Epithelial cell of proximal tubule (primary cell): ENCODE results near the gene FAM76B. TPM values are rescaled to one million over a fixed set of nuclear protein-coding genes. Genes with fewer than 3 reads are reported as not detected.

Source experiments
- DNase-seq: peaks from one replicate; pipeline ENCODE4 v3.0.0-alpha.2; 2011; ENCODE audit warnings: low read depth
- H3K4me3 ChIP-seq: 2 replicates; pipeline ENCODE4 v1.5.1; 2011; ENCODE audit warnings: low read depth, mild to moderate bottlenecking, low read length
- total RNA-seq: library from RNA; depleted of rRNA; stranded (reverse); fragments of >200 nt; gene quantifications from 2 replicates; pipeline ENCODE4 v1.2.3, GENCODE V29; 2015
- TF ChIP-seq, protein P1 (sequence below): conservative IDR thresholded peaks from 2 replicates; pipeline ENCODE4 v1.5.1; 2012; ENCODE audit warnings: low read depth, mild to moderate bottlenecking, low read length

FAM76B gene
- 20.1 and 21.9 TPM in 2 replicates for total RNA-seq

DNA sequence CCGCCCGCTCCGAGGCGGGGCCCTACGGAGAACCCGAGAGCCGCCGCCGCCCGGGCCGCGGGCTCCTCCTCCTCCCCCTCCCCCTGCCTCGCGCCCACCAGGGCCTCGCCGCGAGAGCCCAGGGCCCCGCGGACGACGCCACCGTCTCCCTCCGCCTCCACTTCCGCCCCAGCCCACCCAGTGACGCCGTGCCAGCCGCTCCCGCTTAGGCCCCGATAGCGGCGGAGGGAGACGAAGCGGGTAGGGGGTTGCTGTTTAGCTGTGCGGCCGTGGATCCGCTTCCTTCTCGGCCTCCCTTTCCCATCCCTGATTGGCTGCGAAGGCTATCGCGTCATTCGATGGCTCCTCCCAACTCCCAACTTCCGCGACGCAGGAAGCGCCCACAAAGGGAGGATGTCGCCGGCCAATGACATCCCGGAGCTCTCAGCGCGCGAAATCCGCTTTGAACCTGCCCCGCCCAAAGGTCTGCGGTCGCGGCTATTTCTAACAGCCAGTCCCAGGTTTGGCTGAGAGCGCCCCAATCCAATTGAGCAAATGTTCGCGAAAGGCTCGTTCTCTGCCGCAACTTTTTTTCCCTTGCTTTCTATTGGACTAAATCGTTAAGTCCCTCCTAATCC, at the start of gene FAM76B:
Gene FAM76B (minus strand): TSS at position 277 of the 617 bp plus-strand sequence. CDS start 304 bp downstream, outside the sequence.
- TF ChIP-seq, protein P1, sequence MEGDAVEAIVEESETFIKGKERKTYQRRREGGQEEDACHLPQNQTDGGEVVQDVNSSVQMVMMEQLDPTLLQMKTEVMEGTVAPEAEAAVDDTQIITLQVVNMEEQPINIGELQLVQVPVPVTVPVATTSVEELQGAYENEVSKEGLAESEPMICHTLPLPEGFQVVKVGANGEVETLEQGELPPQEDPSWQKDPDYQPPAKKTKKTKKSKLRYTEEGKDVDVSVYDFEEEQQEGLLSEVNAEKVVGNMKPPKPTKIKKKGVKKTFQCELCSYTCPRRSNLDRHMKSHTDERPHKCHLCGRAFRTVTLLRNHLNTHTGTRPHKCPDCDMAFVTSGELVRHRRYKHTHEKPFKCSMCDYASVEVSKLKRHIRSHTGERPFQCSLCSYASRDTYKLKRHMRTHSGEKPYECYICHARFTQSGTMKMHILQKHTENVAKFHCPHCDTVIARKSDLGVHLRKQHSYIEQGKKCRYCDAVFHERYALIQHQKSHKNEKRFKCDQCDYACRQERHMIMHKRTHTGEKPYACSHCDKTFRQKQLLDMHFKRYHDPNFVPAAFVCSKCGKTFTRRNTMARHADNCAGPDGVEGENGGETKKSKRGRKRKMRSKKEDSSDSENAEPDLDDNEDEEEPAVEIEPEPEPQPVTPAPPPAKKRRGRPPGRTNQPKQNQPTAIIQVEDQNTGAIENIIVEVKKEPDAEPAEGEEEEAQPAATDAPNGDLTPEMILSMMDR = no peak
- DNase-seq = peak; percentile 82

GRCh38 chr11:95835768-95836488, 46.3 kb upstream of the FAM76B start:
- TF ChIP-seq, protein P1 = peak; percentile 97
- no peak overlapping the region for H3K4me3 ChIP-seq
- DNase-seq = peak; percentile 66

More for the DNA sequence above, at the start of gene FAM76B:
- H3K4me3 ChIP-seq = peak within 1 kb of the TSS; percentile 96

DNA sequence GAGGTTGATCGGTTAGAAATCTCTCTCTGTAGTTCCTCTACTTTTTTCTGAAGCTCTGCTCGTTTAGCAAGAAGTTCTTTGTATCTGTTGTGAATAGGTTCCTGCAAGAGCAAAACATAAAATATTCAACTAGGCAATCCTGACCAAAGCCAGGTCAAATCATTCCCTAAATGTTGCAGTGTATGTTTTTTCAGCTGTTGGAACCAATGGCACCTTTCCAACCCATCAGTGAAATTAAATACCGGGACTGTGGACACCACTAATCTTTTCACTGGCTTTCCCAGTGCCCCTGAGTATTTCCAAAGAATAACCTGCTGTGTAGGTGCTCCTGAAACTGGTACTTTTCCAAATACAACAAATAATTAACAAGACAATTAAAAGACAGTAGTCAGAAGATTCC, 45.8 kb upstream of the FAM76B start:
- no peak overlapping the region for H3K4me3 ChIP-seq
- DNase-seq = no peak
- TF ChIP-seq, protein P1 = no peak

- DNase-seq = no peak
- TF ChIP-seq, protein P1 = no peak
- no peak overlapping the region for H3K4me3 ChIP-seq
These were observed 43.8 kb upstream of the FAM76B start for GRCh38 chr11:95833378-95833777.

DNA sequence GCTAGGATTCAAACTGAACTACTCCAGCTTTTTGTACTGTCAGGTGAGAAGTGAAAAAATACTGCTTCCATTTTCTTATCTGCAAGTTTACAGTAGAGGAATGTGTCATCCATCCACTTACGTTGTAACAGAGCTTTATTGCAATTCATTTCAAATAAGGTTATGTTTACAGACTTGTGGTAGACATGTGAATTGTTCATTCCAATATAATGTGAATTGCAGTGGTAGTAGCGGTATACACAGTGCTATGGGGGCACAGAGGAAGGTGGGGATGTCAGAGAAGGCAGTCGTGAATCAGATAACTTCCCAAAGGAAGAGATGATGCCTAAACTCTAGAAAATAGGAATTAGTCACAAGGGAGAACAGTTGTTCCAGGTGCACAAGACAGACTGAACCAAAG, 43.2 kb upstream of the FAM76B start:
- no peak overlapping the region for H3K4me3 ChIP-seq
- no peak for DNase-seq
- TF ChIP-seq, protein P1 = no peak

DNA sequence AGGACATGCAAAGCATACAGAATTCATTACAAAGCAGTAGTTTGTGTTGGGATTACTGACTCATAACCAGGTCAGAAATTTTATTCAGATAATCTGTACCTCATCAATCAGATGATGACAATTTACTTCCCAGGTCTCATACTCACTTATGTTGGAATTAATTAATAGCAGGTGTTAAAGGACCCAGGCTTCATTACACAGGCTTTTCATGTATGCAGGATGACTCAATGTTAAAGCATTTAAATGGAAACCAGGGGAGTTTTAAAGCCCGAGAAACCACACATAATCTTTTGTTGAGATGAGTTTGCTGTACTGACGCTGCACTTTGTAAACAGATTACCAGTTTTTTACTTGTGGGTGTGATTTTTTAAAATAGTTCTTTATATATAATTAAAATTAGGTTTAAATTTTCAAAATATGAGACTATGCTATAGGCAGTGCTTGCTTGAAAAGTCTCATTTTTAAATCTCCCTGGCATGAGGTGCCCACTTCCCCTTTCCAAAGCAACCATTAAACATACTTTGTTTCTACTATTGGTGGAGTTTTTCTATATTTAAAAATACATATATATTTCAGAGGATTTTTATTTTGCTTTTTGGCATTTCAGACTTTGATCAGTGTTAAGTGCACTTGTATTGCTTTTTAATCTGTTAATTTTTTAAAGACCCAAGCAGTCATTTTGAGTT, 41.8 kb upstream of the FAM76B start:
- no peak overlapping the region for H3K4me3 ChIP-seq
- TF ChIP-seq, protein P1 = no peak
- peak; percentile 53 for DNase-seq
